Measurements from ENCODE around the gene OTOA. TPM values are rescaled to one million over a fixed set of nuclear protein-coding genes. Genes with fewer than 3 reads are reported as not detected.
"Not testable (repeated sequence)": the region's sequence is repeated elsewhere in the genome, so short reads cannot be mapped to it uniquely, and the experiment has no call there.

Gene OTOA
- total and polyA plus RNA-seq, 2 of the 8 experiments (the other 6 are each of a cell fraction or from before 2014, with no cell fraction given), result 0.06 to 0.32 TPM

DNA sequence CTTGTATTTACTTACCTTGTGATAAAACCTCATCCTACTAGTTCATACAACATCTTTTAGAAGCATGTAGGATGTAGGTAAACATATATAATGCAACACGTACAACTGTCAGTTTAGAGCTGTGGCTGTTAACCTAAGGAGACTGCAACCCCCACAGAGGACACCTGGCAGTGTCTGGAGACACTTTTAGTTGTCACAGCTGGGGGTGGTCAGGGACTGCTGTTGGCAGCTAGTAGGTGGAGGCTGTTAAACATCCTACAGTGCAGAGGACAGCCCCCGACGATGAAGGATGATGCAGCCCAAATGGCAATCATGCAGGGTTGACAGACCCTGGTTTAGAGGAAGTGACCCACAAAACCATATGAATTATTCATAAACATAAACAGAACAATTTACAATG lies 134.8 kb downstream of the OTOA start:
- H3K36me3 ChIP-seq (ENCODE audit: control insufficient read depth in 2 of 4, insufficient read depth in 4 of 4, low read length in 3 of 4); H3K4ac ChIP-seq (replicated peaks; ENCODE audit: insufficient read length, low read depth, low read length); H2BK12ac ChIP-seq (ENCODE audit: low read depth, low read length); H4K8ac ChIP-seq (ENCODE audit: extremely low read depth, insufficient read depth, low read length); H3K14ac ChIP-seq (ENCODE audit: insufficient read length); H3K4me3 ChIP-seq (ENCODE audit: extremely low read depth in 1 of 4, insufficient read depth in 2 of 4, low read depth in 3 of 4, low read length in 4 of 4); H2BK120ac ChIP-seq (replicated peaks; ENCODE audit: low read depth, low read length); H3K79me1 ChIP-seq (ENCODE audit: low read depth, low read length); H3K9ac ChIP-seq (replicated peaks in 1 of 4; ENCODE audit: extremely low read depth in 1 of 4, low read depth in 3 of 4, low read length in 3 of 4); H3K4me1 ChIP-seq (replicated peaks in 1 of 4; ENCODE audit: control insufficient read depth in 3 of 4, insufficient read depth in 4 of 4, low read length in 3 of 4); H3K23ac ChIP-seq (ENCODE audit: insufficient read length); FAIRE-seq; H3K23me2 ChIP-seq (ENCODE audit: low read depth, low read length); H3K9me3 ChIP-seq (ENCODE audit: insufficient read depth in 2 of 2, low read depth in 1 of 2, low read length in 1 of 2); H3K27ac ChIP-seq (ENCODE audit: low read depth, low read length); H4K5ac ChIP-seq (ENCODE audit: insufficient read length, low read depth, low read length); H3K79me2 ChIP-seq (ENCODE audit: control insufficient read depth in 1 of 2, insufficient read depth in 2 of 2, low read length in 2 of 2); H4K20me1 ChIP-seq (replicated peaks in 1 of 2; ENCODE audit: control insufficient read depth in 1 of 2, insufficient read depth in 2 of 2, low read length in 2 of 2); H2AFZ ChIP-seq (ENCODE audit: low read length); H3K18ac ChIP-seq (ENCODE audit: extremely low read depth, low read length); H3K4me2 ChIP-seq (ENCODE audit: insufficient read depth in 1 of 2, low read depth in 2 of 2, low read length in 2 of 2); H2BK5ac ChIP-seq (ENCODE audit: low read depth, low read length); H2AK5ac ChIP-seq (ENCODE audit: low read depth, low read length); H4K91ac ChIP-seq (replicated peaks; ENCODE audit: insufficient read length, low read length); POLR2A ChIA-PET (ENCODE audit: partially characterized antibody); H2BK15ac ChIP-seq (ENCODE audit: low read length); H2BK20ac ChIP-seq (ENCODE audit: low read length); H3K27me3 ChIP-seq (replicated peaks in 1 of 4; ENCODE audit: control insufficient read depth in 3 of 4, extremely low read depth in 1 of 4, insufficient read depth in 3 of 4, low read length in 3 of 4); H3K56ac ChIP-seq (replicated peaks; ENCODE audit: insufficient read length, low read depth, low read length); DNase-seq (ENCODE audit: low read depth in 1 of 2, low spot score in 2 of 2); CTCF ChIA-PET (ENCODE audit: partially characterized antibody): not testable (repeated sequence)
- no CpG with 5 or more reads among the region's 3 CpGs for WGBS, 2 experiments (ENCODE audit: extremely low coverage in 1 of 2, insufficient coverage in 1 of 2, insufficient read length in 1 of 2, insufficient replicate concordance in 2 of 2, low coverage in 1 of 2, low lambda C conversion rate in 2 of 2, missing lambda C conversion rate in 1 of 2)

Measured in H1 (cell line).